Endothelial cell of umbilical vein (primary cell): ENCODE measurements around the gene CAMTA1.

Experiments
- POLR2AphosphoS5 ChIP-seq: IDR thresholded peaks from 2 replicates; pipeline ENCODE4 v1.6.1; 2012; ENCODE audit warnings: low read depth, mild to moderate bottlenecking, control low read depth, low read length, moderate library complexity; ENCODE audit not compliant: insufficient read depth
- TF ChIP-seq, protein P1 (sequence below), 2 donors: IDR thresholded peaks; 1 replicate in 1 of 2; 2 replicates in 1 of 2; pipeline ENCODE4 v1.5.1; 2011; ENCODE audit warnings: low read length in 2 of 2, mild to moderate bottlenecking in 2 of 2, moderate library complexity in 2 of 2, control low read depth in 1 of 2, inconsistent platforms in 1 of 2, low read depth in 1 of 2; ENCODE audit not compliant: insufficient read depth in 1 of 2; ENCODE audit errors: extremely low read depth in 1 of 2

DNA sequence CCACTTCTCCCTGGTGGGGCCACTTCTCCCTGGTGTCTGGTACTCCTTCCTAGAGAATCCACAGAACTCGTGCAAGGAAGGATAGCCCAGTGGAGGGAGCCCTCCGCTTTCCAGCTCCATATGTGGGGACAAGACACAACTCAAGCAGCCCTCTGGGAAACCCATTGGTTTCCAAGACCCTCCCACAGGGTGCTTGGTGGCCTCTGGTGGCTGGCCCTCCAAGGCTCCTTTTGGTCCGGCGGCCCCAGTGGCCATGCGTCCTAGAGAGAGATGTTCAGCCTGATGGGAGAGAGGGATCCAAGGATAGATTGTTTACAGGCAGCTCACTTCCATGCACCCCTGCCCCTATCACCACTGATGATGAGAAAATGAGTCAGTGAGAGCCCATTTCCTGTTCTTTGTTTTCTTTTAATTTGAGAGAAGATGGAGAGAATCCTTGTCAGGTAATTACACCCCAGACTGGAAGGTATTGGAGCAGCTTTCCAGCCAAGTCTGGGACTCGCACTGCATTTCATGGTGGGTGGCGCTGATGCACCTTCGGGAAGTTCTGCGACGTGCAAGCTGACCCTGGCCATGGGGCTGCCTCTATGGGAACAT, 499.7 kb downstream of the CAMTA1 start:
- TF ChIP-seq, protein P1, sequence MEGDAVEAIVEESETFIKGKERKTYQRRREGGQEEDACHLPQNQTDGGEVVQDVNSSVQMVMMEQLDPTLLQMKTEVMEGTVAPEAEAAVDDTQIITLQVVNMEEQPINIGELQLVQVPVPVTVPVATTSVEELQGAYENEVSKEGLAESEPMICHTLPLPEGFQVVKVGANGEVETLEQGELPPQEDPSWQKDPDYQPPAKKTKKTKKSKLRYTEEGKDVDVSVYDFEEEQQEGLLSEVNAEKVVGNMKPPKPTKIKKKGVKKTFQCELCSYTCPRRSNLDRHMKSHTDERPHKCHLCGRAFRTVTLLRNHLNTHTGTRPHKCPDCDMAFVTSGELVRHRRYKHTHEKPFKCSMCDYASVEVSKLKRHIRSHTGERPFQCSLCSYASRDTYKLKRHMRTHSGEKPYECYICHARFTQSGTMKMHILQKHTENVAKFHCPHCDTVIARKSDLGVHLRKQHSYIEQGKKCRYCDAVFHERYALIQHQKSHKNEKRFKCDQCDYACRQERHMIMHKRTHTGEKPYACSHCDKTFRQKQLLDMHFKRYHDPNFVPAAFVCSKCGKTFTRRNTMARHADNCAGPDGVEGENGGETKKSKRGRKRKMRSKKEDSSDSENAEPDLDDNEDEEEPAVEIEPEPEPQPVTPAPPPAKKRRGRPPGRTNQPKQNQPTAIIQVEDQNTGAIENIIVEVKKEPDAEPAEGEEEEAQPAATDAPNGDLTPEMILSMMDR (IDR thresholded peaks at IDR 0.05; ENCODE audit: extremely low read depth in 1 of 2, insufficient read depth in 1 of 2, low read depth in 1 of 2, low read length in 2 of 2) = no peak
- no peak for TF ChIP-seq POLR2AphosphoS5
